Neural cell (in vitro differentiated cells): ENCODE results near the gene HAS3. TPM values are rescaled to one million over a fixed set of nuclear protein-coding genes. Genes with fewer than 3 reads are reported as not detected.

Source experiments
- H2AFZ ChIP-seq: fragments of 200-600, 300-800 bp; sonication (generic), shearing (Covaris generic); 2 replicates; pipeline ENCODE4 v1.6.0; 2014; ENCODE audit warnings: low read depth, mild to moderate bottlenecking, antibody characterized with exemption, low read length, moderate library complexity
- H3F3A ChIP-seq: fragments of 200-600 bp; shearing (Covaris generic); 2 replicates; pipeline ENCODE4 v1.6.1; 2016; ENCODE audit warnings: mild to moderate bottlenecking, moderate library complexity, mixed read lengths, antibody characterized with exemption, low read length; ENCODE audit not compliant: insufficient read depth, poor library complexity, severe bottlenecking
- H3K27ac ChIP-seq: fragments of 200-600, 300-800 bp; sonication (generic), shearing (Covaris generic); 2 replicates; pipeline ENCODE4 v1.5.1; 2014; ENCODE audit warnings: mild to moderate bottlenecking, low read length, moderate library complexity
- H3K27me3 ChIP-seq: fragments of 300-800, 200-600 bp; sonication (generic), shearing (Covaris generic); 2 replicates; pipeline ENCODE4 v1.6.0; 2014; ENCODE audit warnings: mild to moderate bottlenecking, low read depth, low read length, moderate library complexity; ENCODE audit not compliant: insufficient read depth
- H3K36me3 ChIP-seq: fragments of 300-800, 200-600 bp; sonication (generic), shearing (Covaris generic); 2 replicates; pipeline ENCODE4 v1.5.1; 2014; ENCODE audit warnings: mild to moderate bottlenecking, antibody characterized with exemption, low read length, moderate library complexity; ENCODE audit not compliant: insufficient read depth
- H3K4me2 ChIP-seq: fragments of 300-800, 200-600 bp; sonication (generic), shearing (Covaris generic); 2 replicates; pipeline ENCODE4 v1.6.0; 2014; ENCODE audit warnings: mild to moderate bottlenecking, low read length
- H3K4me3 ChIP-seq: fragments of 300-800, 200-600 bp; sonication (generic), shearing (Covaris generic); 2 replicates; pipeline ENCODE4 v1.5.1; 2014; ENCODE audit warnings: mild to moderate bottlenecking, low read length, moderate library complexity
- H3K79me2 ChIP-seq: fragments of 200-600 bp; shearing (Covaris generic); replicated peaks from 2 replicates; pipeline ENCODE4 v1.6.0; 2014; ENCODE audit warnings: mild to moderate bottlenecking, low read length, moderate library complexity; ENCODE audit not compliant: insufficient read depth
- H3K9ac ChIP-seq: fragments of 300-800, 200-600 bp; sonication (generic), shearing (Covaris generic); 2 replicates; pipeline ENCODE4 v1.6.1; 2016; ENCODE audit warnings: mild to moderate bottlenecking, low read length, mixed read lengths
- H3K9me2 ChIP-seq: fragments of 200-600 bp; shearing (Covaris generic); 2 replicates; pipeline ENCODE4 v1.6.1; 2016; ENCODE audit warnings: mild to moderate bottlenecking, low read length, mixed read lengths; ENCODE audit not compliant: insufficient read depth
- H3K9me3 ChIP-seq: fragments of 200-600, 300-800 bp; sonication (generic), shearing (Covaris generic); 2 replicates; pipeline ENCODE4 v1.6.1; 2016; ENCODE audit warnings: mild to moderate bottlenecking, mixed run types, low read length, moderate library complexity, mixed read lengths
- H4K20me1 ChIP-seq: fragments of 200-600 bp; shearing (Covaris generic); 2 replicates; pipeline ENCODE4 v1.6.1; 2016; ENCODE audit warnings: mild to moderate bottlenecking, mixed run types; ENCODE audit not compliant: insufficient read depth
- EP300 ChIP-seq: fragments of 450-650 bp; conservative IDR thresholded peaks from 2 replicates; pipeline ENCODE4 v1.6.1; 2014; ENCODE audit warnings: antibody characterized with exemption, mild to moderate bottlenecking, moderate library complexity; ENCODE audit not compliant: poor library complexity, severe bottlenecking
- EZH2 ChIP-seq: fragments of 200-600, 300-800 bp; shearing (Covaris generic), sonication (generic); IDR thresholded peaks from 2 replicates; pipeline ENCODE4 v1.6.1; 2014; ENCODE audit warnings: antibody characterized with exemption, low read length, borderline replicate concordance, mild to moderate bottlenecking; ENCODE audit not compliant: insufficient read depth, poor library complexity, severe bottlenecking
- MXI1 ChIP-seq: fragments of 450-650 bp; conservative IDR thresholded peaks from 2 replicates; pipeline ENCODE4 v1.6.1; 2014; ENCODE audit warnings: antibody characterized with exemption, mild to moderate bottlenecking; ENCODE audit not compliant: poor library complexity, severe bottlenecking
- POLR2AphosphoS5 ChIP-seq: IDR thresholded peaks from 2 replicates; pipeline ENCODE4 v1.6.1; 2012
- RAD21 ChIP-seq: fragments of 450-650 bp; conservative IDR thresholded peaks from 2 replicates; pipeline ENCODE4 v1.6.1; 2014; ENCODE audit warnings: antibody characterized with exemption, mild to moderate bottlenecking, moderate library complexity
- REST ChIP-seq: IDR thresholded peaks from 2 replicates; pipeline ENCODE4 v1.6.1; 2012; ENCODE audit warnings: borderline replicate concordance
- SMC3 ChIP-seq: fragments of 450-650 bp; conservative IDR thresholded peaks from 2 replicates; pipeline ENCODE4 v1.6.1; 2014; ENCODE audit warnings: antibody characterized with exemption, mild to moderate bottlenecking, moderate library complexity; ENCODE audit not compliant: poor library complexity
- TAF1 ChIP-seq: IDR thresholded peaks from 2 replicates; pipeline ENCODE4 v1.6.1; 2012; ENCODE audit warnings: low read depth
- polyA plus RNA-seq: library from polyadenylated mRNA; depleted of rRNA; stranded (reverse); fragments of >200 nt; gene quantifications from 2 replicates; pipeline ENCODE4 v1.2.3, GENCODE V29; 2014
- TF ChIP-seq, protein P1 (sequence below): fragments of 450-650 bp; IDR thresholded peaks from 2 replicates; pipeline ENCODE4 v1.5.1; 2014; ENCODE audit warnings: antibody characterized with exemption, mild to moderate bottlenecking, moderate library complexity; ENCODE audit not compliant: poor library complexity, severe bottlenecking

HAS3 gene
- polyA plus RNA-seq, 1 donor from 2014 or later, result 12.5 TPM

GRCh38 chr16:69109486-69110270 is 4.2 kb downstream of the HAS3 start:
- Histone ChIP-seq H4K20me1 (no peaks in the 10 kb centered on the region), H3K9me3 (no peaks in the 10 kb centered on the region), H3K36me3 (peaks cover 9% of the 10 kb centered on the region), H3K27me3 (no peaks in the 10 kb centered on the region), H3K4me3 (peak overlapping the region; percentile 97), H3F3A (peaks cover 3% of the 10 kb centered on the region), H3K9ac (peak overlapping the region; percentile 85), H3K9me2 (no peaks in the 10 kb centered on the region), H3K27ac (no peak overlapping the region), H2AFZ (no peak overlapping the region), H3K79me2 (peaks cover 45% of the 10 kb centered on the region), H3K4me2 (no peak overlapping the region)
- TF ChIP-seq EZH2 (no peak), POLR2AphosphoS5 (no peak), MXI1 (no peak), EP300 (no peak), REST (no peak), TAF1 (no peak), RAD21 (no peak), SMC3 (no peak)
- TF ChIP-seq, protein P1, sequence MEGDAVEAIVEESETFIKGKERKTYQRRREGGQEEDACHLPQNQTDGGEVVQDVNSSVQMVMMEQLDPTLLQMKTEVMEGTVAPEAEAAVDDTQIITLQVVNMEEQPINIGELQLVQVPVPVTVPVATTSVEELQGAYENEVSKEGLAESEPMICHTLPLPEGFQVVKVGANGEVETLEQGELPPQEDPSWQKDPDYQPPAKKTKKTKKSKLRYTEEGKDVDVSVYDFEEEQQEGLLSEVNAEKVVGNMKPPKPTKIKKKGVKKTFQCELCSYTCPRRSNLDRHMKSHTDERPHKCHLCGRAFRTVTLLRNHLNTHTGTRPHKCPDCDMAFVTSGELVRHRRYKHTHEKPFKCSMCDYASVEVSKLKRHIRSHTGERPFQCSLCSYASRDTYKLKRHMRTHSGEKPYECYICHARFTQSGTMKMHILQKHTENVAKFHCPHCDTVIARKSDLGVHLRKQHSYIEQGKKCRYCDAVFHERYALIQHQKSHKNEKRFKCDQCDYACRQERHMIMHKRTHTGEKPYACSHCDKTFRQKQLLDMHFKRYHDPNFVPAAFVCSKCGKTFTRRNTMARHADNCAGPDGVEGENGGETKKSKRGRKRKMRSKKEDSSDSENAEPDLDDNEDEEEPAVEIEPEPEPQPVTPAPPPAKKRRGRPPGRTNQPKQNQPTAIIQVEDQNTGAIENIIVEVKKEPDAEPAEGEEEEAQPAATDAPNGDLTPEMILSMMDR, result no peak

DNA sequence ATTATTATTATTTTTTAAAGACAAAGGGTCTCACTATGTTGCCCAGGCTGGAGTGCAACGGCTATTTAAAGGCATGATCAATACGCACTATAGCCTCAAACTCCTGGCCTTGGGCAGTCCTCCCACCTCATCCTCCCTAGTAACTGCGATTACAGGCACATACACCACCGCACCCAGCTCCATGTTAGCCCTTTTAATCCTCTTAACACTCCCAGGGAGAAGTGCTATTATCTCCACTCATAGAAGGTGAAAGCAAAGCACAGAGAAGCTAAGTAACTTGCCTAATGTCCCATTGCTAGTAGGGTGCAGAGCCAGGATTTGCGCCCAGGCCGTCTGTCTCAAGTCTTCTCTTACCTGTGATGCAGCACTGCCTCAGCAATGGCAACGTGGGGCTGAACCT is 5.0 kb downstream of the HAS3 start:
- Histone ChIP-seq H3K27ac (no peak overlapping the region), H4K20me1 (no peaks in the 10 kb centered on the region), H3F3A (peaks cover 3% of the 10 kb centered on the region), H3K36me3 (peaks cover 9% of the 10 kb centered on the region), H3K4me2 (no peak overlapping the region), H3K9me2 (no peaks in the 10 kb centered on the region), H3K27me3 (no peaks in the 10 kb centered on the region), H3K9me3 (no peaks in the 10 kb centered on the region), H3K9ac (no peak overlapping the region), H3K79me2 (peaks cover 45% of the 10 kb centered on the region), H2AFZ (no peak overlapping the region), H3K4me3 (no peak overlapping the region)
- TF ChIP-seq, protein P1, result no peak
- no peak for TF ChIP-seq EP300
- no peak for TF ChIP-seq POLR2AphosphoS5
- no peak for TF ChIP-seq RAD21
- TF ChIP-seq TAF1, result no peak
- no peak for TF ChIP-seq REST
- TF ChIP-seq SMC3, result no peak
- TF ChIP-seq MXI1, result no peak
- no peak for TF ChIP-seq EZH2
